ENCODE measurements around the gene DNAAF1. TPM values are rescaled to one million over a fixed set of nuclear protein-coding genes. Genes with fewer than 3 reads are reported as not detected.

The DNAAF1 gene
- total RNA-seq, 1 experiment from 2014 or later, result not detected

- ATAC-seq (no peak), DNase-seq (ENCODE audit: low read depth, low spot score) (no peak)
- in situ Hi-C loops (cut with HindIII; ENCODE audit: low pct_unique_long_range_greater_than_20kb, low sequenced_read_pairs) (no loop called here), intact Hi-C loops (cut with micrococcal nuclease; ENCODE audit: unreplicated experiment) (no loop called here)
- TF ChIP-seq REST (IDR thresholded peaks at IDR 0.05; ENCODE audit: insufficient read depth in 1 of 2, low read depth in 2 of 2, low read length in 1 of 2) (no peak), SIN3A (IDR thresholded peaks at IDR 0.05; ENCODE audit: borderline replicate concordance, insufficient read depth, low read depth, low read length) (no peak), CTCF (IDR thresholded peaks at IDR 0.05) (no peak), TCF7L2 (IDR thresholded peaks at IDR 0.05; ENCODE audit: low read depth, low read length) (no peak), POLR2AphosphoS5 (IDR thresholded peaks at IDR 0.05; ENCODE audit: low read depth, low read length) (no peak)
- ChIA-PET POLR2A (no interaction called here), CTCF (no interaction called here)
- Histone ChIP-seq H3K4me1 (ENCODE audit: control insufficient read depth, insufficient read depth, low read length) (no peaks in the 10 kb centered on the region; the same call in 1 of the 2 replicates), H3K4me3 (ENCODE audit: low read depth in 2 of 2, low read length in 2 of 2) (no peak overlapping the region), H3K36me3 (ENCODE audit: control insufficient read depth, insufficient read depth, low read length) (no peaks in the 10 kb centered on the region), H3K27ac (ENCODE audit: low read length) (no peak overlapping the region), H3K27me3 (ENCODE audit: control insufficient read depth, insufficient read depth, low read length) (no peaks in the 10 kb centered on the region), H3K9me3 (ENCODE audit: control insufficient read depth, insufficient read depth, low read depth, low read length) (no peaks in the 10 kb centered on the region)
- BruUV-seq (replicated peaks), result no TSS peak
These were observed 8.6 kb upstream of the DNAAF1 start for GRCh38 chr16:84136331-84137125.

GRCh38 chr16:84137287-84137686 is 7.8 kb upstream of the DNAAF1 start:
- in situ Hi-C loops (cut with HindIII; ENCODE audit: low pct_unique_long_range_greater_than_20kb, low sequenced_read_pairs) (no loop called here), intact Hi-C loops (cut with micrococcal nuclease; ENCODE audit: unreplicated experiment) (no loop called here)
- CTCF ChIA-PET, result no interaction called here
- H3K4me3 ChIP-seq (ENCODE audit: low read depth in 2 of 2, low read length in 2 of 2), result no peak overlapping the region
- ATAC-seq (no peak), DNase-seq (ENCODE audit: low read depth, low spot score) (no peak)
- POLR2A ChIA-PET, result no interaction called here
- no peaks in the 10 kb centered on the region; the same call in 1 of the 2 replicates for H3K4me1 ChIP-seq (ENCODE audit: control insufficient read depth, insufficient read depth, low read length)
- H3K36me3 ChIP-seq (ENCODE audit: control insufficient read depth, insufficient read depth, low read length), result no peaks in the 10 kb centered on the region
- no peak overlapping the region for H3K27ac ChIP-seq (ENCODE audit: low read length)
- no peak for TF ChIP-seq REST (IDR thresholded peaks at IDR 0.05; ENCODE audit: insufficient read depth in 1 of 2, low read depth in 2 of 2, low read length in 1 of 2)
- TF ChIP-seq SIN3A (IDR thresholded peaks at IDR 0.05; ENCODE audit: borderline replicate concordance, insufficient read depth, low read depth, low read length), result no peak
- no TSS peak for BruUV-seq (replicated peaks)
- H3K27me3 ChIP-seq (ENCODE audit: control insufficient read depth, insufficient read depth, low read length), result no peaks in the 10 kb centered on the region
- no peaks in the 10 kb centered on the region for H3K9me3 ChIP-seq (ENCODE audit: control insufficient read depth, insufficient read depth, low read depth, low read length)
